HG03159 (cell line): ENCODE results near the gene CRABP2.

Source experiments
- ATAC-seq: cut with Tn5 transposase; IDR thresholded peaks from one replicate; pipeline ENCODE4 v1.9.1; 2021; ENCODE audit warnings: mild to moderate bottlenecking, moderate library complexity; ENCODE audit not compliant: unreplicated experiment

Gene CRABP2

DNA sequence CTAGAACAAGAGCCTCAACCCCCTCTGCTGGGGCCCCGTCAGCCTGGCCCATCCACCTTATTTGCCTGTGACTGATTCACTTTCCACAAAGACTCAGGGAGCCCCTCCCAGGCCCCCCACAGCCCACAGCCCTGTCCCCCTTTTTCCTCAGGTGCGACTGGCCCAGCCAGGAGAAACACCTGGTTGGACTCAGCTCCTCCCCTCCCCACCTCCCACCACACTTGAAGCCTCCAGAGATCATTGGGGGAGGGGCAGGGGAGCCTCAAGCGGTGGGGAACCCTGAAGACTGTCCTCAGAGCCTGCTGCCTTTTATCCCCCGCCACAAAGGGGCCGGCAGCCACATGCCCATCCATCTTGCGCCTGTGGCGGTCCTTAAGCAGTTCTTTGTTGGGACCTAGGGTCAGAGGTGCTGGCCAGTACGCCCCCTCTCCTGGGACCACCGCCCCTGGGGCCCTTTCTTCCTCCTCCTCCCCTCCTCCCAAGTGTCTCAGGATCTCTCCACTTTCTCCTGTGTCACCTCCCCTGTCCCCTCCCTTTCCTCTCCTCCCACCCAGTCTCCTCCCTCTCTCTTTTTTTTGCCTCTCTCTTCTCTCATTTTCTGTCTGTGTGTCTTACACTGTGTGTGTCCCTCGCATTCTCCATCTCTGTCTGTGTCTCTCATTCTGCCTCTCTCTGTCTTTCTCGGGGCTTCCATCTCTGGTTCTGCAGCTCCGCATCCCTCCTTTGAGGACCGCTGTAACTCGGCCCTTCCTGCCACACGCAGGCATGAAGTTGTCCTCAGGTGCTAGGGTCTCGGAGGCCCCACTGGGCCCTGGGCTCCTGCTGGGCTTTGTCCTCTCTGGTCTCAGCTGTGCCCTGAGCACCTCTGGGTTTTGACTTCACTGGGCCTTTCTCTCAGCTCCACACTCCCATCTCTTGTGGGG is 12.2 kb downstream of the CRABP2 start:
- ATAC-seq = no peak

DNA sequence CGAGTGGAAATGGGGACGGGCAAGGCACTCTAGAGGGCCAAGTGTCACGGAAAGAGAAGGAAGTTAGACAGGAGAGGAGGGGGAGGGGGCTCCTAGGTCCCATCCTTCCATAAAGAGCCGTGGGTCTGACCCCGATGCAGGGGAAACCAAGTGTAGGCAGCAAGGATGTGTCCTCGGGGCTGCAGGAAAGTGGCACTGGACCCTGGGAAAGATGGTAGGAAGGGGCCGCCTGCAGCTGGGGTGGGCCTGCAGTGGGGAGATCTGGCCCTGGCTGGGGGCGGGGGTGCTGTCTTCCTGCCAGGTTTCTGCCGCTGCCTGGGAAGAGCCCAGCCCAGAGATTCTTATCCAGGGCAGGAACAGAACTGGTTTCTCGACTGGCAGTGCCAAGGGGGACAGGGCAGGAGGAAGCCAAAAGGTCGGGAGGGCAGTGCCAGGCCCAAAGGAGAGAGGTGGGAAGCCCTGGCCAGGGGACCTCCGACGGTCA is 12.9 kb downstream of the CRABP2 start:
- no peak for ATAC-seq

DNA sequence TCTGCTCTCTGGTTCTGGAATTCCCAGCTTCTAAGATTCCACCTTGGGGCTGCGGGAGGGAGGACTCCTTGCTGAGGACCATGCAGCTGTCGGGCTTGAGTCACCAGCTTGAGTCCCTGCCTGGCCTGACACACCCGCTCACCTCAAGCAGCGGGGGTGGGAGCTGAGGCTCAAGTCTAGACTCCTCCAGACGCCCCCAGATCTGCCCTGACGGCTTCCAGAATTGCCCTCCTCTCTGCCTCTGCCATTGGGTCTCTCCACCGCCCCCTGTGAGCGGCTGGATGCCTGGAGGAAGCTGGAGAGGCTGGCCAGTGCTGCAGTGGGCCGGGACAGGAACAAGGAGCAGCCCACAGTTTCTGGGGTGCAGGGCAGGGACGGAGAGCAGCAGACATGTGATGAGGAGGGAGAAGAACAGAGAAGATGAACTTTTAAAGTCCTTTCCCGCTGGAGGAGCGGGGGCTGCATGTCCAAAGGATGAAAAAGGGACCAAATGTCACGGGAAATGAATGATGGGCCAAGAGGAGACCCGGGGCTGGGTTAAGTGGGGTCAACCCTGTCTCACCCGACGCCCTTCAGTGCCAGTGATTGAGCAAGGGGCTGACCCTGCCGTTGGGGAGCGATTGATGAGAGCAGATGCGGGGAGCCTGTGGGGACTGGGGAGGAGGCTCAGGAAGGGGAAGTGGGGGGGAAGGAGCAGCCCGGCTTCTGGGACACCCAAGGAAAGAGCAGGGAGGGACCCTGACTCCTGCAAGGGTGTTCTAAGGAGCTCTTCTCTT is 13.5 kb downstream of the CRABP2 start:
- ATAC-seq = no peak

DNA sequence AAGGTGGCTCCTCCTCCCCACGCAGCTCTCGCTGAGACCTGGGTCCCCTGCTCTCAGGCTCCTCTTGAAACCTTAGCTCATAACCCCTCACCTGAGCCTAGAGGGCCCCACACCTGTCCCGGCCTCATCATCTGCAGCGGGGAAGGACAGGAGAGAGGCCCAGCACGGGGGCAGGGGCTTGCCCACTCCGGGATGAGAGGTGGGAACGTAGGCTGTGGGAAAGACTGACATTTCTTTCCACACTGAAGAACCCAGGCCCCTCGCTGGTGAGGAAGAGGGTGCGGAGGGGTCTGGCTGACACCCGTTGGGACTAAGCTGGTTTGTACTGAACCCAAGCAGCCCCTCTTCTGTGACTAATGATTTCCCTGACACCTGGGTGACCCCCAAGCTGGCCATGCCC is 14.2 kb downstream of the CRABP2 start:
- no peak for ATAC-seq

DNA sequence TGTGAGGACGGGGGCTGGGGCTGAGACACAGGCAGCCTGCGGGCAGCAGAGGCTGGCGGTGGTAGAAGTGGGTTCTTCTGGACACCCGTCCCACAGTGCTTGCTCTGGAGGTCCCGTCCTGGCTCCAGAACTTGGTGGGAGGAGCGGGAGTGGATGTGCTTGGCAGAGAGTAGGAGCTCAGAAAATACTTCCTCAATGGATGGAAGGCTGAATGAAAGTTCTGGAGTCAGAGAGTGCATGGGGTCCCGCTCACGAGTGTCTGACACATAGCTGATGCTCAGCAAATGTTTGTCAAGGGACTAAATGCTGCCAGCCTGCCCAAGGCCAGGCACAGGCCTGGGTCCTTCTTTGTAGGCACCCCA is 14.7 kb downstream of the CRABP2 start:
- ATAC-seq = no peak

DNA sequence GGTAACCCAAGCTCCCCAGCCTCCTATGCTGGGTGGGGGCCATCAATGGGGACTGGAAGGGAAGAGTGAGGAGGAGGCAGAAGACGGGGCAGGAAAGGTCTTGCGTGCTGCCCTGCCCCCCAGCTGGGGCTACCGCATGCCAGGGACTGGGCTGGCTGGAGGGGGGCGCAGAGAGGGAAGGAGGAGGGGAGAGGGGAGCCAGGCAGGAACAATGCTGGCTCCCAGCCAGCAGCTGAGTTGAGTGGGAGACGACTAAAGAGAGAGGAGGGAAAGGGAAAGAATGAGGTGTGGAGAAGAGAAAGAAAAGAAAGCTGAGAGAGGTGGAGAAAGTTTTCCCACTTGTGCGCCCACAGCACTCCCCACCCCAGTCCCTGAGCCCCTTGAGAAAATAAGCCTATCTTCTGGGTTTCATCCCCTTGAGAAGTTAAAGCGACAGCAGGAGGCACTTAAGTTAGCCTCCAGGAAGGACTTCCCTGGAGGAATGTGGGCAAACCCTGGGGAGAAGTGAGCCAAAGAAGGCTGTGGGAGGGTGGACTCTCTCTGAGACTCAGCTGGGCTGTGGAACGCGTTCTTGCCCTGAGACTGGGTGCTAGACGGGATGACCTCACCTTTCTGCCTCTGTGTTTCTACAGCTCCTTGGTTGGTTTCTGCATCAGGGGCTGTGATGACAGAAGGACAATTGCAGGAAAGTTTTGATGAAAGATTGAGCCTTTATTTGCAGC is 15.3 kb downstream of the CRABP2 start:
- ATAC-seq = no peak

DNA sequence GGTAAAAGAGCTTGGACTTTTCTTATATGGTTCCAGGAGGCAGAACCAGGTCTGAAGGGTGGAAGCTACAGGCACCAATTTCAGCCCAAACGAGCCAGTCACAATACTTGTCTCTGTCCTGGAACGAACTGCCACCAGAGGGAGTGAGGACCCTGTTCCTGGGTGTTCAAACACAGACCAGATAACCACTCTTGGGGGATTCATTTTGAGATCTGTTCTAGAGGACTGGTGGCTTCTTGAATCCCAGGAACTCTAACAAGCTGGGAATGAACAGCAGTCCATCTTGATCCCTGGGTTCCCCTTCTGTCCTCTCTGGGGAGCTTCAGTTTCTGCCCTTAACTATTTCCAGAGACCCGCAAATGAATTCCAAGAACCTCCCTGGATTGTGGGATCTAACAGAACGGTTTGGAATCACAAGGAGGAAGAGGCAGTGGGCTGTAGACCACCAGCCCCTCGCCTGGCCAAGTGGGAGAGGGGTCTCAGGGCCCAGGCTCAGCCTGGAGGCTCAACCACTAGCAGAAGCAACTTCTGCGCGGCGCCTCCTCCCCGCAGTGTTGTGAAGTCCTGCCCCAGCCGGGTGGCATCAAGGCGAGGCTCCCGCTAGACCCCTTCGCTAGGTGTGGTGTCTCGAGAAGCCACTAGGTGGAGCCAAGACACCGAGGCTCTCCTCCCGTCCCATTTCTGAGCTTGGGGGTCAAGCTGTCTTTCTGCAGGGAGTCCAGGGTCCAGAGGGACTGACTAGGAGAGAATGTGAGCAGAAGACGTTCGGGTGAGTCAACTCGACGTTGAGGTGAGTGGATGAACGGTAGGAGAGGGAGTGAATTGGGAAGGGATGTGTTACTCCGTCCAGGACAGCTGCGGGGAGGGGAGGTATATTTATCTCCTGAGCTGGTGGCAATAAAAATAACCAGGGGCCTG is 16.1 kb downstream of the CRABP2 start:
- ATAC-seq = no peak

DNA sequence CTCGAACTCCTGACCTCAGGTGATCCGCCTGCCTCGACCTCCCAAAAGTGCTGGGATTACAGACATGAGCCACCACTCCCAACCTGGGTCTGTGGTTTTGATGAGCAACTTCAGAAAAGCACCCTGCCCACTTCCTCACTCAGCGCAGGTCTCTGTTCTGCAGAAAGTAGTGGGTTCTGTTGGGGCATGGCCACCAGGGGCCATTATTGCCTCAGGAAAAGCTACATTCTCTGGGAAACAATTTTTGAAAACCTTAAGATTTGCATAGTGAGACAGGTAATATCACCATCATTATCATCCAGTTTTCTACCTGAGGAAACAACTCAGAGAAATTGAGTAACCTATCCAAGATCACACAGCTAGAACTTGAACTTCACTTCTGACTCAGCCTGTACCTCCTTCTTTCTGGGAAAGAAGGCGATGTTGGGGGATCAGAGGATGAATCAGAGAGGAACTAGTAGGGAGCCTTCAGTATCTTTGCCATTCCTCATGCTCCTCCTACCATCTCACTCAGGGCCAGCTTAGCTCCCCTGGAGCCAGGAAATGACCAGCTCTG is 21.1 kb downstream of the CRABP2 start:
- ATAC-seq = no peak

DNA sequence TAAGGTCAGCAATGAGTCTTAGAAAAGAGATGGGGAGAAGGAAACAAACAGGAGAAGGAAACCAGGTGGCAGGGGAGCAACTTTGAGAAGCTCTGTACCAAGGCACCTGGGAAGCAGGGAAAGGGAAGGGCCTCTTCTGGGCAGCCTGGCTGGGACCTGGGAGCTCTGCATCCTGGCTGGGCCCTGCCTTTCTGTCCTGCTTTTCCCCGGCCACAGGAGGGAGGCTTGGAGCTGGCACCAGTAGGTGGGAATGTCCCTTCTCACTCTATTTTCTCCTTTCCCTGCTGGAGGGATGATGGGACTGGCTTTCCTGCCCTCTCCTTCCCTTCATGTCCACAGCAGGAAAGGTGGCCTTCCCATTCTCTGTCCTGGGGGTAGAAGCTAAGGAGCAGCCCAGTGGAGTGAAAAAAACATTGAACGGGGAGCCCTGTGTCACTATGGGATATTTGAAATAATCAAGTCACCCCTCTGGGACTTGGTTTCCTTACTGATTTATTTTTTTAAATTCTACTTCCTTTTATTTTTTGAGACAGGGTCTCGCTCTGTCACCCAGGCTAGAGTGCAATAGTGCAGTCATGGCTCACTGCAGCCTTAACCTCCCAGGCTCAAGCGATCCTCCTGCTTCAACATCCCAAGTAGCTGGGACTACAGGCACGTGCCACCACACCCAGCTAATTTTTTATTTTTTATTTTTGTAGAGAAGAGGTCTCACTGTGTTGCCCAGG is 23.1 kb downstream of the CRABP2 start:
- ATAC-seq = no peak

DNA sequence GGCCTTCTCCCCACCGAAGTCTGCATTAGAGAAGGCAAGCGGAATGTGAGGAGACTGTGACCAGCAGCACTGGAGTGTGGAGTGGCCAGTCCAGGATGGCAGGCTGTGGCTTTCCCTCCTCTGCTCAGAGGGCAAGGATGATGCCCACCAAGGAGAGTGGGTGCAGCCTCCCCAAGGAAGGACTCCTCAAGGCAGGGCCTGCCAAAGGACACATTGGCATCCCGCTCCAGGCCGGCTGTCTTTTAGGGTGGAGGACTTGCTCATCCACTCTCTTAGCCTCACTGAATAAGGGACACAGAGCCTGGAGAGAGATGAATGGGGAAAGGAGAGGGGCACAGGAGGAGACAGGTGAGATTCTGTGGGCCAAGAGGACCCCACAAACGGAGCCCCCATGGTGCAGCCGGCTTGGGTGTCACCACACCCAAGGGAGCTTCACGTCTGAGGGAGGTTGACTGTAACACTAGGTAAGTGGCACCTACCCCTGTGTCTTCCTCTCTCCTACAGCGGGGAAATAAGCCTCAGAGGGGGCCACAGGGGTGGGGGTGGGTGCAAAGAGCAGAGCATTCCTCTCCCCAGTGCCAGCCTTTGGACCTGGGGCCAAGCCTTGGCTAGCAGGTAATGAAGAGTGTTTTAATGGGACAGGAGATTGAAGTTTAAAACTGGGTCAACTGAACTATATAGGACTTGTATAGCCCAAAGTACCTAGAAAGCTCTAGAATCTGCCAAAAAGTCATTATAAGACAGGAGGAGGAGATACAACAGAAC is 24.0 kb downstream of the CRABP2 start:
- ATAC-seq = no peak

DNA sequence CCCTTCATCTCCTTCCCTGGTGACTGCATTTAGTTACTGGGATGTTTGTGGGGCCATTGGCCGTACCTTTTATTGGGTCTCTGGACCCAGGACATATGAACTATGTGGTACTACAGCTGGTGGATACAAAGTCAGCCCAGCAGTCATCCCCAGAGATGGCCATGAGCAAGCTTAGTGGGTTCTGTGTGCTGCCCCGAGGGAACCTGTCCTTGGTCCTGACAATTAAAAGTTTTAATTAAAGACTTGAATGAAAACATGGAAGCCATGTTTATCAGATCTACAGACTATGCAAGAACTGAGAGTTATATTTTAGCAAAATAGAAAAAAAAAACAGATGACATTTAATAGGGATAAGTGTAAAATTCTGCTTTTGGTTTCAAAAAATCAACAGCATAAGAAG is 25.3 kb downstream of the CRABP2 start:
- no peak for ATAC-seq

DNA sequence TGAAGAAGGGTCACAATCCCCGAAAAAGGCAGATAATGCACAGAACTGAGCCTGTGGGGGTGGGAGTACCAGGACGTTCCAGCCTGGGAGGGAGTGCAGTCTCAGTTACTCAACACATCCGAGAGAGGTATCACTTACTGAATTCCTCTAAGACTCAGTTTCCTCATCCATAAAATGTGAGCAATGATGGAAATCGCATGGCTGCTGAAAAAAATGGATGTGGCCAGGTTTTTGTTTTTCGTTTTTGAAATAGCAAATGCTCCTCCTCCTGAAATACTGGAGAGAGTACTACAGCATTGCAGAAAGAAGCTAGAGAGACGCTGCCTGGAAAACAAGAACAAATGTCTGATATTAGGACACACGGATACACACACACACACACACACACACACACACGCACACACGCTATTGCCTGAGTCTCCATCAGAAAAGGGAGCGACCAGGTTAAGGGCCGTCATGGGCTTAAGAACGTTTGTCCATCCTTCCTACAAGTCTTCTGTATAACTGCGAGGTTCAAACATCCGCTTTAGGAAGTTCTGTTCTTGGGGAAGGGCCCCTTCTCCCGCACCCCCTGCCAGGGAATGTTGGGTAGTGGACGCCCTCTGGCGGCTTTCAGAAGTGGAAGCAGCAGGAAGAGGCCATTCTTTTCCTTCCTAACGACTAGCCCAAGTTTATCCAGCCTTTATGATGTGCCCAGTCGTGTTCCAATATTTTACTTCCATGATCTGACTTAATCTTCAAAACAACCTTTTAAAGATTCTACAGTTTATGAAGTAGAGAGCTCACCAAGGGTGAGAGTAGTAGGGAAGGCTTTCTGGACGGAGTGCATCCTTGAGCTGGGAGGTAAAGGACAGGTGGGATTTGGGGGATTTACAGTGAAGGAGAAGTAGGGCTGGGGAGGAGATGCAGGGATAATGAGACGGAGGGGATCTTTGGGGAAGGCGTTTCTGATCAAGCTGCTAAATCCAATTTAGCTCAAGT is 27.5 kb downstream of the CRABP2 start:
- ATAC-seq = no peak

DNA sequence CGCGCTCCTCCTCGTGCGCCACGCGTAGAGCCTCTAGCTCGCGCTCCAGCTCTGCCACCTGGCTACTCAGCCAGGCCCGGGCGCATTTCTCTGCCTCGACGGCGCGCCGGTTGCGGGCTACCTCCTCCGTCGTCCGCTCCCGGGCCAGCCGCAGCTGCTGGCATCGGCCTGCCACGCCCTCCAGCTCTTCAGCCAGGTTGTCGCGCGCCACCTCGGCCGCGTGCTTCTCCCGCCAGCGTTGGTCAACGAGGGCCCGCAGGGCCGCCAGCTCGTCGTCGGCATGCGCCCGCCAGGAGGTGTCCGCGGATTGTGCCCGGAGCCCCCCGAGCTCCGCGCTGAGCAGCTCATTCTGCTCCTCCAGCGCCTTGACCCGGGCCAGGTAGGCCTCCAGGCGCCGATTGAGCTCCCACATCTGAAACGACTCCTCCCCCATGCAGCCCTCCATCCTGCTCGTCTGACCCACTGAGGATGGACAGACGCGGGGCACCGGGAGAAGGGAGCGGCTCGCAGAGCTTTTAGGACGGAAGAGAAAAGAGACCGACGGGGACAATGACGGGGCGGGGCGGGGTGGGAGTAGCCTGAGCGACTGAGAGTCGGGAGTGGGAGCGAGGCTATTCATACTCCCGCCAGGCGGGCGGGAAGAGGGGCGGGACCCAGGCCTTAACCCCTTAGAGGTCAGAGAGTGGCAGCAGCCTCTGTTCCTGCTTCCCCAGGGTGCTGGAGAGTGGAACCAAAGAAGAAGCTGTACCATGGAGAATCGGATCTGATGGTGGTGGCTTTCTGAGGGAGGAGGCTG is 28.4 kb downstream of the CRABP2 start, which contains the start of gene NES:
TSS of gene NES (minus strand) at position 588 of the 796 bp plus-strand sequence. CDS start at position 445, 143 bp downstream.
- no peak for ATAC-seq

DNA sequence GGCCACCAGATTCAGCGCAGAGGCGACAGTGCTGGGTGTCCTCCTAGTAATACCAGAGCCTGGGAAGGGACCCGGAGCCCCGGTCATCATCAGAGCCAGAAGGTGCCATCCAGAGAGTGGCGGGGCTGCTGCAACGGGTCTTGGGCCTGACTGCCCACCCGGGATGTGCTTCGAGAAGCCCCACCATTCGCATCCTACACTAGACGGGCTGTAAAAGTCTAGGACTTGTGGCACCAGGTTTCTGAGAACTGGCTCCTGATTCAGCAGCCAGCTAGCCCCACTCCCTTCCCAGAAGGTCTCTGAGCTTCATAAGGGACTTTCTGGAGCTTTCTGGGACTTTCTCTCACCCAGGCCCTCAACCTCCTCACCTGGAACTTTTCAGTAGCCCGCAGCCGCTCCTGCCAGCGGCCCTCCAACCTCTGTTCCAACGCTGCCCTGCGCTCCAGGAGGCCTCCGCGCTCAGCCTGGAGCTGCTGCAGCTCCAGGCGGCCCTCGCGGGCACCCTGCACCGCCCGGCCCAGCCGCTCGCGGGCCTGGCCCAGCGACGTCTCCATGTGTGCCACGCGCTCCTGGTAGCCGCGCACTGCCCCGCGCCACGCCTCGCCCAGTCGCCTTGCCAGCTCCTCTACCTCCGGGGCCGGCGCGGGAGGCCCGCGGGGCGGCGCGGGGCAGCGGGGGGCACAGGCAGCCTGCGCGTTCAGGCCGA is 29.1 kb downstream of the CRABP2 start:
- ATAC-seq = no peak

DNA sequence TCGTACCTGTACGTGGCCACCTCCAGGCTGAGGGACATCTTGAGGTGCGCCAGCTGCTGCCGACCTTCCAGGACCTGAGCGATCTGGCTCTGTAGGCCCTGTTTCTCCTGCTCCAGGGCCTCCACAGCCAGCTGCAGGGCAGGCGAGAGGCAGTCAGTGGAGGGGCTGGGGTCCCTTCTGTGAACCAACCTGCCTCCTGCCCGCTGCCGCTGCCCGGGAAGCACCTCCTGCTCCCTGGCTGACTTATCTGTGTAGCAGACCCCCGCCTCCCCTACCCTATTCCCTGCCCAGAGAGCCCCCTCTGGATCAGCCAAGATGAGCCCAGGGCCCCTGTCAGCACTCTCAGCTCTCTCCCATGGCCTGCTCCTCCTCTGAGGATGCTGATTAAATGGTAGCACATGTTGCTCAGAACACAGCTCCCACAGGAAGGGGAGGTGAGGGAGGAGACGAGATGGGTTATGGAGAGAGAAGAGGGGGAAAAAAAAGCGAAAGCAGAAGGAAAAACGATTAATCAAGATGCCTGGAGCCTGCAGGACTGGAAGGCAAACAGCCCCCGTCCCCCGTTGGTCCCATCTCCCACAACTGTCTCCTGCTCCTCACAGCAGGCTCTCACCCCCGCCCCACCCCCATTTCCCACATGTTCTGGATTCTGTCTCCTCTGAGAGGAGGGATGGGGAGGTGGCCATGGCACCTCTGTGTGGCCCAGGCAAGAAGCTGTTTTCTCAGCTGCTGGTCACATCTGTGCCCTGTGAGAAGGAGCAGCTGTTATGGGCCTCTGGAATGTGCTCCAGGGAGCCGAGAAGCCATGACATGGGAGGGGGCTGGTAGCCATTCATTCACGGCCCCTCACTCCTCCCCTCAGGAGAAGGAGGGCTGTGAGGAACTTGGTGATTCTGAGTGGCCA is 29.9 kb downstream of the CRABP2 start:
- no peak for ATAC-seq
